DND-41 (cell line): ENCODE results near the gene FAM131C.

ENCODE experiments used
- CTCF ChIP-seq: IDR thresholded peaks from 2 replicates; pipeline ENCODE4 v1.5.1; 2012; ENCODE audit warnings: borderline replicate concordance, low read length, moderate library complexity, mild to moderate bottlenecking; ENCODE audit not compliant: poor library complexity, severe bottlenecking; ENCODE audit errors: extremely low read depth
- EZH2 ChIP-seq: IDR thresholded peaks from 3 replicates; pipeline ENCODE4 v1.6.1; 2012; ENCODE audit warnings: borderline replicate concordance, low read depth, mild to moderate bottlenecking, moderate library complexity, low read length, inconsistent platforms; ENCODE audit not compliant: severe bottlenecking

DNA sequence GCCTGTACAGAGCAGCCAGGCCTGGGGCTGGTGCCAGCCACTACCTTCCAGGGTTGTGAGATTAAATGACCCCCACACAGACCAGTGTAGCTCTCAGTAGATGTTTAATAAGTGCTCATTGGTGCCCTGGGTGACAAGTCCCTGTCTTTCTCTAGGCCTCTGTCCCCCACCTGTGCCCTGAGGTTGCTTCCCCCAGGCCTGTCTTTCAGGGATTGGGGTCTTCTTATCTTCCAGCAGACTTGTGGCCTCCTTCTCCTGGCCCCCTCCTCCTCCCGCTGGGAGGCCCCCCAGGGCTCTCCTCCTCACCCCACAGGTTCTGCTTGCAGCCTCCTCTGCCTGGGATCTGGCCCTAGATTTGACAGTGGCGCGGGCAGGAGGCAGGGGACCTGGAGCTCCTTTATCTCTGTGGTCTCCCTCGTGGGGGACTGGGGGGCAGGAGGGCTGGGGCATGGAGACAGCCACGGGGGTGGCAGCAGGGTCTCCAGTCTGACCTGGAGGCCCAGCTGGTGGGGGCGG, 42.1 kb upstream of the FAM131C start:
- TF ChIP-seq CTCF (no peak), EZH2 (no peak)
